ENCODE measurements around the gene GP1BB. TPM values are rescaled to one million over a fixed set of nuclear protein-coding genes. Genes with fewer than 3 reads are reported as not detected.
A peak's percentile ranks its signal among the peaks of the same experiment; 100 is the strongest.

GP1BB gene
- total RNA-seq, 1 donor from 2014 or later: 0.95 TPM

DNA sequence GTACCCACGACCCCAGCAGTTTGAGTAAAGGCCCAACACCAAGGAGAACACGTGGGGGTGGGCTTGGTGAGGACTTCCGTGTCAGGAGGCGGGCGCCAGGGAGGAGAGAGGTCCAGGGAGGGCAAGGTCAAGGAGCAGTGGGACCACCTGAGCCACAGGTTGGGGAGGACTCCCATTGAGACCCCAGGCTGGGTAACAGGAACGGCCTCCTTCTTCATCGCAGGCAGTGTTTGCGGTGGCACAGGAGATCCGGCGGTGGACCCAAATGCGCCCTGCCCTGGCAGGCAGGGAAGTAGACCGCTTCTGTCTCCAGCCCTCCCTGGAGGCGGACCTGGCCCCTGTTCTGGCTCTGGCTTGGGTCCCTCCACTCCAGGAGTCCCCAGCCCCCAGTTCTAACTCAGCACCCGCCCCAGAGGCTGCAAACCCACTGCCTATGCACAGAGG is 31.4 kb downstream of the GP1BB start:
- Histone ChIP-seq H3K9me3 (ENCODE audit: insufficient read depth, low read depth, low read length) (no peaks in the 10 kb centered on the region), H3K9ac (ENCODE audit: low read length) (no peak overlapping the region), H3K4me3 (ENCODE audit: insufficient read depth, low read depth, low read length) (no peak overlapping the region), H3K79me2 (ENCODE audit: insufficient read depth, low read length) (no peaks in the 10 kb centered on the region), H3K36me3 (ENCODE audit: insufficient read depth, low read length) (no peaks in the 10 kb centered on the region), H3K4me1 (ENCODE audit: insufficient read depth, low read length) (peaks cover 14% of the 10 kb centered on the region), H3K27me3 (ENCODE audit: insufficient read depth, low read length) (peaks cover 65% of the 10 kb centered on the region), H3K27ac (ENCODE audit: low read depth, low read length) (no peak overlapping the region), H4K20me1 (ENCODE audit: insufficient read depth, low read length) (peaks cover 14% of the 10 kb centered on the region), H3K4me2 (ENCODE audit: low read length) (no peak overlapping the region), H2AFZ (ENCODE audit: low read depth, low read length) (no peak overlapping the region)
- H3K4me3 Mint-ChIP-seq (ENCODE audit: unreplicated experiment): no peak overlapping the region
- DNase-seq (ENCODE audit: low read depth) (no peak), FAIRE-seq (no peak)
- no peaks in the 10 kb centered on the region for H3K4me1 Mint-ChIP-seq (ENCODE audit: low read depth, unreplicated experiment)
- H3K27me3 Mint-ChIP-seq (ENCODE audit: low read depth, unreplicated experiment): peaks cover 54% of the 10 kb centered on the region
- TF ChIP-seq EZH2 (IDR thresholded peaks at IDR 0.05; ENCODE audit: insufficient read depth, low read length): no peak
- TF ChIP-seq, protein P1, sequence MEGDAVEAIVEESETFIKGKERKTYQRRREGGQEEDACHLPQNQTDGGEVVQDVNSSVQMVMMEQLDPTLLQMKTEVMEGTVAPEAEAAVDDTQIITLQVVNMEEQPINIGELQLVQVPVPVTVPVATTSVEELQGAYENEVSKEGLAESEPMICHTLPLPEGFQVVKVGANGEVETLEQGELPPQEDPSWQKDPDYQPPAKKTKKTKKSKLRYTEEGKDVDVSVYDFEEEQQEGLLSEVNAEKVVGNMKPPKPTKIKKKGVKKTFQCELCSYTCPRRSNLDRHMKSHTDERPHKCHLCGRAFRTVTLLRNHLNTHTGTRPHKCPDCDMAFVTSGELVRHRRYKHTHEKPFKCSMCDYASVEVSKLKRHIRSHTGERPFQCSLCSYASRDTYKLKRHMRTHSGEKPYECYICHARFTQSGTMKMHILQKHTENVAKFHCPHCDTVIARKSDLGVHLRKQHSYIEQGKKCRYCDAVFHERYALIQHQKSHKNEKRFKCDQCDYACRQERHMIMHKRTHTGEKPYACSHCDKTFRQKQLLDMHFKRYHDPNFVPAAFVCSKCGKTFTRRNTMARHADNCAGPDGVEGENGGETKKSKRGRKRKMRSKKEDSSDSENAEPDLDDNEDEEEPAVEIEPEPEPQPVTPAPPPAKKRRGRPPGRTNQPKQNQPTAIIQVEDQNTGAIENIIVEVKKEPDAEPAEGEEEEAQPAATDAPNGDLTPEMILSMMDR (IDR thresholded peaks at IDR 0.05; ENCODE audit: insufficient read depth, low read depth, low read length): no peak
- H3K27ac Mint-ChIP-seq (ENCODE audit: unreplicated experiment): no peak overlapping the region
- H3K36me3 Mint-ChIP-seq (ENCODE audit: low read depth, unreplicated experiment): no peaks in the 10 kb centered on the region
- peaks cover 2% of the 10 kb centered on the region for H3K9me3 Mint-ChIP-seq (ENCODE audit: unreplicated experiment)

DNA sequence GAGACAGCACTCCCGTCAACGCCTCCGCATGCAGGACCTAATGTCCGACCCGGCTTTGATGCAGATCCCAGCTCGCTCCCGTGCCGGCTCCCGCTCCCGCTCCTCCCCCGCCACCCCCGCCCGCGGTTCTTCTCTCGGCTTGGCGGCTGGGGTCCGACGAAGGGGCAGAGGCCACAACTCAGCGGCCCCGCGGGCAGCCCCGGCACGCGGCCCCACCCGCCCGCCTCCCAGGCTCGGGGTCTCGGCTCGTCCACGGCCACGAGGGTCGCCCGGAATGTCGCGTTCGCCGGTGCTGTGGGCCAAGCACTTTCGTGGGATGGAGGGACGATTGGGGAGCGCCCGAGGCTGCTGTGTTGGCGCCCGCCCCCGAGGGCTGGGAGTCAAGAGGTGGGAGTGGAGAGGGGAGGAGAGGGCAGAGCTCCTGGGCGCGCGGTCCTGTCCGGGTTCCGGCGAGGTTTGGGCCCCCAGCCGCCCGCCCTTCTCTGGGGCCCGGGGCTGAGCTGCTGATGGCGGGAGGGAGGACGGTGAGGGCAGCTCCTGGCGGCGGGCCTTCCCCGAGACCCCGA is 31.9 kb downstream of the GP1BB start:
- H3K4me2 ChIP-seq (ENCODE audit: low read length): peak overlapping the region; percentile 30
- DNase-seq (ENCODE audit: low read depth): no peak
- no peak overlapping the region for H3K4me3 Mint-ChIP-seq (ENCODE audit: unreplicated experiment)

More for the DNA sequence above, 31.9 kb downstream of the GP1BB start:
- Histone ChIP-seq H3K27me3 (ENCODE audit: insufficient read depth, low read length) (peaks cover 70% of the 10 kb centered on the region), H3K79me2 (ENCODE audit: insufficient read depth, low read length) (no peaks in the 10 kb centered on the region), H4K20me1 (ENCODE audit: insufficient read depth, low read length) (peaks cover 19% of the 10 kb centered on the region), H3K9ac (ENCODE audit: low read length) (no peak overlapping the region), H3K27ac (ENCODE audit: low read depth, low read length) (no peak overlapping the region), H3K9me3 (ENCODE audit: insufficient read depth, low read depth, low read length) (no peaks in the 10 kb centered on the region), H3K4me1 (ENCODE audit: insufficient read depth, low read length) (peaks cover 14% of the 10 kb centered on the region), H3K4me3 (ENCODE audit: insufficient read depth, low read depth, low read length) (no peak overlapping the region), H2AFZ (ENCODE audit: low read depth, low read length) (no peak overlapping the region), H3K36me3 (ENCODE audit: insufficient read depth, low read length) (no peaks in the 10 kb centered on the region)
- TF ChIP-seq, protein P1 (IDR thresholded peaks at IDR 0.05; ENCODE audit: insufficient read depth, low read depth, low read length): no peak
- TF ChIP-seq EZH2 (IDR thresholded peaks at IDR 0.05; ENCODE audit: insufficient read depth, low read length): peak; percentile 97
- peaks cover 5% of the 10 kb centered on the region for H3K4me1 Mint-ChIP-seq (ENCODE audit: low read depth, unreplicated experiment)
- H3K36me3 Mint-ChIP-seq (ENCODE audit: low read depth, unreplicated experiment): peaks cover 2% of the 10 kb centered on the region
- FAIRE-seq: no peak
- H3K9me3 Mint-ChIP-seq (ENCODE audit: unreplicated experiment): peaks cover 6% of the 10 kb centered on the region
- peaks cover 59% of the 10 kb centered on the region for H3K27me3 Mint-ChIP-seq (ENCODE audit: low read depth, unreplicated experiment)
- H3K27ac Mint-ChIP-seq (ENCODE audit: unreplicated experiment): no peak overlapping the region

Measured in astrocyte (in vitro differentiated cells and primary cell).